Measurements from ENCODE around the gene STX7.

The STX7 gene

DNA sequence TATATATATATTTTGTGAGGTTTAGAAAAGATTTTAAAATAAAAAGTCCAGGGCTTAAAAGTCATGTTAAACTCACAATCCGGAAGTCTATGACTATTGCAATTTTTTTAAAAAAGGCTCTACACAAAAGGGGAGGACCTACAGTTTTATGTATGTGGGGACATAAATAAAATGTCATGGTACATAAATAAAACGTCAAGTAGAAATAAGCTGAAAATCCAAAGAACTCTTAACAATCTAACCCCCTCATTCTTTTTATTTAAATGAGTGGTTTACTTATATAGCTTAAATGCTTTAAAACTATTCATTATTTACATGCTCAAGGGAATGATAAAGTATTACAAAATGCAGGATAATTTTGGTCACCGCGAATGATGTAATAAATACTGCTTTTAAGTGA lies 36.2 kb downstream of the STX7 start:
- H3K4me3 ChIP-seq (ENCODE audit: low read depth, low read length) = no peak overlapping the region
- CTCF ChIA-PET = interaction anchor here (0.7 to 1.7 kb wide), 9 partner anchors 9 to 566 kb away, joined by 3 to 19 read pairs (median 4); no protein-coding TSS in a partner anchor
- TF ChIP-seq, protein P1, sequence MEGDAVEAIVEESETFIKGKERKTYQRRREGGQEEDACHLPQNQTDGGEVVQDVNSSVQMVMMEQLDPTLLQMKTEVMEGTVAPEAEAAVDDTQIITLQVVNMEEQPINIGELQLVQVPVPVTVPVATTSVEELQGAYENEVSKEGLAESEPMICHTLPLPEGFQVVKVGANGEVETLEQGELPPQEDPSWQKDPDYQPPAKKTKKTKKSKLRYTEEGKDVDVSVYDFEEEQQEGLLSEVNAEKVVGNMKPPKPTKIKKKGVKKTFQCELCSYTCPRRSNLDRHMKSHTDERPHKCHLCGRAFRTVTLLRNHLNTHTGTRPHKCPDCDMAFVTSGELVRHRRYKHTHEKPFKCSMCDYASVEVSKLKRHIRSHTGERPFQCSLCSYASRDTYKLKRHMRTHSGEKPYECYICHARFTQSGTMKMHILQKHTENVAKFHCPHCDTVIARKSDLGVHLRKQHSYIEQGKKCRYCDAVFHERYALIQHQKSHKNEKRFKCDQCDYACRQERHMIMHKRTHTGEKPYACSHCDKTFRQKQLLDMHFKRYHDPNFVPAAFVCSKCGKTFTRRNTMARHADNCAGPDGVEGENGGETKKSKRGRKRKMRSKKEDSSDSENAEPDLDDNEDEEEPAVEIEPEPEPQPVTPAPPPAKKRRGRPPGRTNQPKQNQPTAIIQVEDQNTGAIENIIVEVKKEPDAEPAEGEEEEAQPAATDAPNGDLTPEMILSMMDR (IDR thresholded peaks at IDR 0.05; ENCODE audit: insufficient read depth, low read length, missing control alignments) = no peak
- POLR2A ChIA-PET = no interaction called here
- no peak for DNase-seq (ENCODE audit: low read depth, low spot score)

DNA sequence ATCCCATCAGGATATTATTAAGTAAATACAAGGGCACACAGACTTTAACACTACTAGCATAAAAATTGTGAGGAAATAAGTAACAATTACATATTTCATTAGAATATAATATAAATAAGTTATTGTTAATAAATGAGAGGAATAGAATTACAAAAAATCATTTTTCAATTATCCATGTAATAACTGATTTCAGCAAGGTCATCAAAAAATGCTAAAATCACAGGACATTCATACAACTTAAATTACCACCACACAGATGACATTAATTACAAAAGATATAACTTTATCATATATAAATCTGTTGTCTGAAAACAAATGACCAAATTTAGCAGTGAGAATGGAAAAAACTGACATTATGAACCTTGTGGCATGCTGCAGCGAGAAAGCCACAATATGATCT lies 37.0 kb downstream of the STX7 start:
- no peak overlapping the region for H3K4me3 ChIP-seq (ENCODE audit: low read depth, low read length)
- no peak for DNase-seq (ENCODE audit: low read depth, low spot score)
- TF ChIP-seq, protein P1 (IDR thresholded peaks at IDR 0.05; ENCODE audit: insufficient read depth, low read length, missing control alignments) = no peak
- ChIA-PET CTCF (interaction anchor here (1.5 to 3.3 kb wide), 3 partner anchors 9 to 196 kb away, joined by 6 to 18 read pairs (median 12); no protein-coding TSS in a partner anchor), POLR2A (no interaction called here)

DNA sequence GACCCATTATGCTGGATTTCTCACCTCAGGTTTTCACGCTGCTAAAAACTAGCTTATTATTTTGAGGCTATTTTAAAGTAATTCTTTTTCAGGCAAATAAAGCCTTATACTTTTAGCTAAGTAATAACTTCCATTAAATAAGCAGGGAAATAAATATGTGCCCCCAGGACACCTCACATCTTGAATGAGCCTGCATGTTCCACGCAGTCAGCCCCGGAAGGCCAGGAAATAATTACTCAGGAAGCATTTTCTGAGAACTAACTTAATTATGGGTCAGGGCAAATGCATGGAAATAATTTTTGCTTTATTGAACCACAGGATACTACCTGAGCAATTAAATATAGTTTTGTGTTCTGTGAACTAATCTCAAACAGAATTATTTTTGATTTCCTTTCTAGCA lies 41.1 kb downstream of the STX7 start:
- POLR2A ChIA-PET = no interaction called here
- TF ChIP-seq, protein P1 (IDR thresholded peaks at IDR 0.05; ENCODE audit: insufficient read depth, low read length, missing control alignments) = no peak
- no peak for DNase-seq (ENCODE audit: low read depth, low spot score)
- no peak overlapping the region for H3K4me3 ChIP-seq (ENCODE audit: low read depth, low read length)
- CTCF ChIA-PET = interaction anchor here (0.7 to 11.1 kb wide), 7 partner anchors 9 to 844 kb away, joined by 3 to 139 read pairs (median 5); partner anchors contain the start of gene MED23

DNA sequence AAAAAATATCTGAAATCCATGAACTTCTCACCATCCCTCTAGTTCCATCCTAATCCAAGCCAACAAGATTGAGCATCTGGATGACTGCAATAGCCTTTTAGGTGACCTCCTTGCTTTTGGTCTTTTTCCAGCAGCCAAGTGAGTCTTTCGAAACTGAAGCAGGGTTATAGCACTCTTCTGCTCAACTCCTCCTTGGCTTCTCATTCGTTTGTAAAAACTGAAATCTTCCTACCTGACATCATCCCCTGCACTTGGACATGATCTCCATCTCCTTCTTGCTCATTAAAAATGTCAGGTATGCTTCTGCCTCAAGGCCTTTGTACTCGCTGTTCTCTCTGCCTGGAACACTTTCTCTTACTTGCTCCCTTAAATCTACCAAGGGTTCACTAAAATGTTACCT lies 46.0 kb downstream of the STX7 start:
- CTCF ChIA-PET = interaction anchor here (0.7 to 11.1 kb wide), 4 partner anchors 17 to 187 kb away, joined by 3 to 139 read pairs (median 10); no protein-coding TSS in a partner anchor
- H3K4me3 ChIP-seq (ENCODE audit: low read depth, low read length) = no peak overlapping the region
- no peak for DNase-seq (ENCODE audit: low read depth, low spot score)
- TF ChIP-seq, protein P1 (IDR thresholded peaks at IDR 0.05; ENCODE audit: insufficient read depth, low read length, missing control alignments) = no peak
- POLR2A ChIA-PET = no interaction called here

DNA sequence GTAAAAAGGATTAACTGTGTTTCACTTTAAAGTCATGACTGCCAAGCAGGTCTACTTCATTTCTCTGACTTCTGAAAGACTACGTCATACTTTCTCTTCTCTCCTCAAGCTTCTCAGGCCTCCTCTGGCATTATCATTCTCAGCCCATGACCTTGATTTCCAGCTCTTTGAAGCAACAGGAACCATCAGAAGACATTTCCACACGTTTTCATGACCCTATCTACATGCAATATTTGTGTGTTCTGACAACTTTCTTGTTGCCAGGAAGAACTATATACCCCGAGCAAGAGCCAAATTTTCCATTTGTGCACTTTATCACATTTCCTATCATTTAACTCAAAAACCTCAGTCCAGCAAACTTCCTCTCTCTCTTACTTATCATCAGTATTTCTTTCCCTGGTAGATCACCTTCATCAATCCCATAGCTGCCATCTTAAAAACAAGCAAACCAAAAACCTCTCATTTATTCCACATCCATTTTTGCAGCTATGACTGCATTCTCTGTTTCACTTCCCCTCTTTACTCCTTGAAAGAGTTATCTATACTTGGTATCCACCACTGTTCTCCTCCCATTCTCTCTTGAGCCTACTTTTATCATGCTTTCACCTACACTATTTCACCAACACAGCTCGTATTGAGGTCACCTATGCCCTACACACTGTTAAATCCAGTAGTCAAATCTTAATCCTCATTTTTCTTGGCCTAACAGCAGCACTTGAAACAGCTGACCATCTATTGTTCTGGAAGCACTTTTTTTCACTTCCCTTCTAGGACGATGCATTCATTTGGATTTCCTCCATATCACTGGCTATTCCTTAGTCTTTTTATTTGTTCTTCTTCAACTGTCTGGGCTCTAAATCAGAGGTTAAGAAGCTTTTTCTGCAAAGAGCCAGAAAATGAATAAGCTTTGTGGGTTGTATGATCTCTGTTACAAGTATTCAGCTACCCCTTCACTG lies 47.1 kb downstream of the STX7 start:
- POLR2A ChIA-PET = no interaction called here

More for the DNA sequence above, 47.1 kb downstream of the STX7 start:
- H3K4me3 ChIP-seq (ENCODE audit: low read depth, low read length) = no peak overlapping the region
- TF ChIP-seq, protein P1 (IDR thresholded peaks at IDR 0.05; ENCODE audit: insufficient read depth, low read length, missing control alignments) = no peak
- CTCF ChIA-PET = interaction anchor here (0.7 to 11.1 kb wide), 4 partner anchors 17 to 186 kb away, joined by 3 to 139 read pairs (median 17); no protein-coding TSS in a partner anchor
- no peak for DNase-seq (ENCODE audit: low read depth, low spot score)

Measured in AG04449 (cell line).